ENCODE measurements around the gene ZNF565. TPM values are rescaled to one million over a fixed set of nuclear protein-coding genes. Genes with fewer than 3 reads are reported as not detected.
A peak's percentile ranks its signal among the peaks of the same experiment; 100 is the strongest.

Gene ZNF565
- total and polyA plus RNA-seq, 7 donors, result 2.4 to 7.5 (median 5.3) TPM

- Histone ChIP-seq H3K36me3 (peaks cover 0 to 51% (median 7%) of the 10 kb centered on the region in 4 donors), H3K4me3 (no peak overlapping the region), H3K27me3 (no peaks in the 10 kb centered on the region), H3K27ac (no peak overlapping the region), H3K9me3 (no peaks in the 10 kb centered on the region), H3K4me1 (peaks cover 0 to 47% (median 36%) of the 10 kb centered on the region in 4 donors)
- 95% methylated on average over 4 of the region's 4 CpGs for WGBS, 2 donors
- DNase-seq, result no peak
- intact Hi-C loops (cut with DNase I), result no loop called here
- TF ChIP-seq POLR2AphosphoS5 (IDR thresholded peaks at IDR 0.05), result no peak
- TF ChIP-seq CTCF (IDR thresholded peaks at IDR 0.05), result no peak
- no peak for TF ChIP-seq EP300 (IDR thresholded peaks at IDR 0.05)
- no peak for TF ChIP-seq POLR2A (IDR thresholded peaks at IDR 0.05)
Measured at GRCh38 chr19:36221474-36221873, 7.0 kb upstream of the ZNF565 start.

GRCh38 chr19:36215276-36216123 lies 1.0 kb upstream of the ZNF565 start:
- intact Hi-C loops (cut with DNase I), result loop anchor here (10.0 kb wide), 1 partner anchor 1119 kb away; a partner anchor contains a TSS
- H3K27me3 ChIP-seq, result no peaks in the 10 kb centered on the region
- no peak for TF ChIP-seq CTCF (IDR thresholded peaks at IDR 0.05)
- no peak for TF ChIP-seq EP300 (IDR thresholded peaks at IDR 0.05)
- no peak for TF ChIP-seq POLR2AphosphoS5 (IDR thresholded peaks at IDR 0.05)
- TF ChIP-seq POLR2A (IDR thresholded peaks at IDR 0.05), result no peak
- peaks cover 0 to 15% (median 0%) of the 10 kb centered on the region in 4 donors for H3K36me3 ChIP-seq
- peak overlapping the region; percentile 92 to 99 (median 96) for H3K27ac ChIP-seq
- peaks cover 0 to 35% (median 33%) of the 10 kb centered on the region in 4 donors for H3K4me1 ChIP-seq
- 2 to 4% methylated on average over 27 of the region's 27 CpGs for WGBS, 2 donors
- peak overlapping the region; percentile 67 to 95 (median 84) for H3K4me3 ChIP-seq
- no peak for DNase-seq
- no peaks in the 10 kb centered on the region for H3K9me3 ChIP-seq

GRCh38 chr19:36212895-36213294 lies 1.6 kb downstream of the ZNF565 start:
- TF ChIP-seq POLR2AphosphoS5 (IDR thresholded peaks at IDR 0.05), result no peak
- no peak for TF ChIP-seq EP300 (IDR thresholded peaks at IDR 0.05)
- no peak for TF ChIP-seq POLR2A (IDR thresholded peaks at IDR 0.05)
- TF ChIP-seq CTCF (IDR thresholded peaks at IDR 0.05), result no peak
- H3K4me1 ChIP-seq, result peaks cover 0 to 29% (median 21%) of the 10 kb centered on the region in 4 donors
- no peaks in the 10 kb centered on the region for H3K9me3 ChIP-seq
- intact Hi-C loops (cut with DNase I), result loop anchor here (5.0 to 10.0 kb wide), 2 partner anchors 274 to 1122 kb away; partner anchors contain the start of gene ZNF566
- H3K27me3 ChIP-seq, result no peaks in the 10 kb centered on the region
- no peaks in the 10 kb centered on the region for H3K36me3 ChIP-seq
- WGBS, 2 donors, result 91 to 97% methylated on average over 2 of the region's 2 CpGs
- no peak overlapping the region for H3K4me3 ChIP-seq
- no peak for DNase-seq
- no peak overlapping the region for H3K27ac ChIP-seq

GRCh38 chr19:36210497-36210896 lies 4.0 kb downstream of the ZNF565 start:
- Histone ChIP-seq H3K27ac (no peak overlapping the region), H3K4me3 (no peak overlapping the region), H3K36me3 (peaks cover 0 to 12% (median 0%) of the 10 kb centered on the region in 4 donors), H3K4me1 (peaks cover 0 to 12% (median 9%) of the 10 kb centered on the region in 4 donors), H3K9me3 (no peaks in the 10 kb centered on the region), H3K27me3 (no peaks in the 10 kb centered on the region)
- TF ChIP-seq POLR2AphosphoS5 (IDR thresholded peaks at IDR 0.05) (no peak), POLR2A (IDR thresholded peaks at IDR 0.05) (no peak), CTCF (IDR thresholded peaks at IDR 0.05) (no peak), EP300 (IDR thresholded peaks at IDR 0.05) (no peak)
- WGBS, 2 donors, result 92 to 95% methylated on average over 8 of the region's 8 CpGs
- intact Hi-C loops (cut with DNase I), result loop anchor here (5.0 to 10.0 kb wide), 2 partner anchors 277 to 1124 kb away; partner anchors contain the start of gene ZNF566
- DNase-seq, result no peak

Data from sigmoid colon (tissue), 7 donors.